Uterus (tissue), 4 donors: Measurements from ENCODE around the gene TRIO. TPM values are rescaled to one million over a fixed set of nuclear protein-coding genes. Genes with fewer than 3 reads are reported as not detected.

Source experiments
- DNase-seq, 2 donors: peaks; one replicate each; pipeline ENCODE4 v3.0.0-alpha.2; 2019 to 2020
- H3K27ac ChIP-seq, 2 donors: fragments of 200-600 bp; sonication (generic); 1 replicate in 1 of 2; 2 replicates in 1 of 2; pipeline ENCODE4 v1.5.1; 2016 to 2018
- H3K27me3 ChIP-seq, 2 donors: fragments of 200-600 bp; sonication (generic); one replicate each; pipeline ENCODE4 v1.5.1; 2018 to 2019; ENCODE audit warnings: control low read depth in 1 of 2
- H3K36me3 ChIP-seq, 2 donors: fragments of 200-600 bp; sonication (generic); one replicate each; pipeline ENCODE4 v1.5.1; 2019; ENCODE audit warnings: control low read depth in 1 of 2
- H3K4me1 ChIP-seq, 2 donors: fragments of 200-600 bp; sonication (generic); one replicate each; pipeline ENCODE4 v1.5.1; 2018 to 2019; ENCODE audit warnings: control low read depth in 1 of 2
- H3K4me3 ChIP-seq, 2 donors: fragments of 200-600 bp; sonication (generic); 1 replicate in 1 of 2; 2 replicates in 1 of 2; pipeline ENCODE4 v1.5.1; 2018 to 2019; ENCODE audit warnings: mild to moderate bottlenecking in 1 of 2
- H3K9me3 ChIP-seq, 2 donors: fragments of 200-600 bp; sonication (generic); one replicate each; pipeline ENCODE4 v1.5.1; 2019; ENCODE audit warnings: control low read depth in 1 of 2
- CTCF ChIP-seq, 4 experiments: fragments of 200-600 bp in 2 of 4; fragments of 450-650 bp in 2 of 4; sonication (generic) in 2 of 4; IDR thresholded peaks; one replicate each; pipeline ENCODE4 v1.5.1; 2016 to 2019; ENCODE audit warnings: antibody characterized with exemption in 4 of 4, mild to moderate bottlenecking in 2 of 4, moderate library complexity in 1 of 4
- POLR2A ChIP-seq, 2 donors: fragments of 450-650 bp; IDR thresholded peaks; one replicate each; pipeline ENCODE4 v1.6.1; 2016; ENCODE audit warnings: antibody characterized with exemption in 2 of 2, mild to moderate bottlenecking in 1 of 2, moderate library complexity in 1 of 2
- intact Hi-C: fragments of 100-400 bp; cut with DNase I; formaldehyde crosslinking; loops from one replicate; pipeline ENCODE4 v1.15.1; 2023; ENCODE audit warnings: low total_unique reads
- total RNA-seq, 4 donors: library from RNA; depleted of rRNA in 3 of 4; stranded (reverse); fragments of >200 nt in 3 of 4; gene quantifications; one replicate each; pipeline versions ENCODE4 v1.1.0 to v1.2.4, GENCODE V29; 2014 to 2023
- donor health status: DM: yes; HTN: yes; CAD: no.

TRIO gene
- total RNA-seq, 4 donors from 2014 or later = 93.5 to 234 (median 207) TPM

GRCh38 chr5:14272548-14273205, 129.5 kb downstream of the TRIO start:
- intact Hi-C loops = no loop called here
- H3K27ac ChIP-seq = no peak overlapping the region
- DNase-seq = no peak
- H3K9me3 ChIP-seq = no peaks in the 10 kb centered on the region
- no peaks in the 10 kb centered on the region for H3K36me3 ChIP-seq
- H3K27me3 ChIP-seq = no peaks in the 10 kb centered on the region
- TF ChIP-seq POLR2A (IDR thresholded peaks at IDR 0.05) = no peak
- no peak for TF ChIP-seq CTCF (IDR thresholded peaks at IDR 0.05)
- peaks cover 6 to 18% of the 10 kb centered on the region in 2 donors for H3K4me1 ChIP-seq
- no peak overlapping the region for H3K4me3 ChIP-seq

- no peak overlapping the region for H3K27ac ChIP-seq
- H3K4me1 ChIP-seq = peaks cover 6 to 16% of the 10 kb centered on the region in 2 donors
- no peak overlapping the region for H3K4me3 ChIP-seq
- no peaks in the 10 kb centered on the region for H3K27me3 ChIP-seq
- no peaks in the 10 kb centered on the region for H3K9me3 ChIP-seq
- TF ChIP-seq CTCF (IDR thresholded peaks at IDR 0.05) = no peak
- TF ChIP-seq POLR2A (IDR thresholded peaks at IDR 0.05) = no peak
- intact Hi-C loops = no loop called here
- no peak for DNase-seq
- H3K36me3 ChIP-seq = no peaks in the 10 kb centered on the region
These were observed 130.1 kb downstream of the TRIO start for GRCh38 chr5:14273207-14273767.

DNA sequence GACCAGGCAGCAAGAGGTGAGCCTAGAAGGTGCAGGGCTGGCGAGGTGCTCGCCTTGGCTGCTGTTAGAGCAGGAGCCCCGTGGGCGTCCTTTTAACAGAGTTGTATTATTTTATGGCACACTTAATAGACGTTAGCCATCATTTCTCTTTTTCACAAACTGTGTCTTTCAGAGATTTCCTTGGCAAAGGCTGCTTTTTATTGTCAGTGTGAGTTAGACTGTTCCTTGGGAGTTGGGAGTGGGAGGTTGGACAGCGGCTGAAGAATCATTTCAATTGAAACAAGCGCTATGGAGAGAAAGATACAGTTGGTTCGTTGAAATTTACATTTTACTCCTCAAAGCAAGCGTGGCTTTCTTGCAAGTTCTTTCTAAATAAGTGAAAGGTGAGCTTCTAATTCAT, 133.2 kb downstream of the TRIO start:
- TF ChIP-seq CTCF (IDR thresholded peaks at IDR 0.05) (no peak), POLR2A (IDR thresholded peaks at IDR 0.05) (no peak)
- intact Hi-C loops = no loop called here

GRCh38 chr5:14277385-14278320, 134.5 kb downstream of the TRIO start:
- Histone ChIP-seq H3K27ac (no peak overlapping the region), H3K4me1 (no peaks in the 10 kb centered on the region), H3K4me3 (no peak overlapping the region), H3K27me3 (no peaks in the 10 kb centered on the region), H3K36me3 (no peaks in the 10 kb centered on the region), H3K9me3 (no peaks in the 10 kb centered on the region)
- TF ChIP-seq CTCF (IDR thresholded peaks at IDR 0.05) (no peak), POLR2A (IDR thresholded peaks at IDR 0.05) (no peak)
- no peak for DNase-seq
- intact Hi-C loops = no loop called here

More for the DNA sequence above, 133.2 kb downstream of the TRIO start:
- no peak for DNase-seq
- Histone ChIP-seq H3K4me1 (no peaks in the 10 kb centered on the region), H3K27me3 (no peaks in the 10 kb centered on the region), H3K4me3 (no peak overlapping the region), H3K36me3 (no peaks in the 10 kb centered on the region), H3K9me3 (no peaks in the 10 kb centered on the region), H3K27ac (no peak overlapping the region)
